Neural progenitor cell (in vitro differentiated cells): Measurements from ENCODE around the gene OTUD7B.

Source experiments
- CTCF ChIP-seq: fragments of 200-600 bp; sonication (generic); IDR thresholded peaks from 2 replicates; pipeline ENCODE4 v1.5.1; 2017; ENCODE audit warnings: antibody characterized with exemption, mild to moderate bottlenecking
- EZH2 ChIP-seq: fragments of 200-600 bp; sonication (generic); IDR thresholded peaks from 2 replicates; pipeline ENCODE4 v1.6.1; 2017; ENCODE audit warnings: antibody characterized with exemption, mild to moderate bottlenecking, moderate library complexity

GRCh38 chr1:149928401-149928724 lies 82.2 kb downstream of the OTUD7B start:
- TF ChIP-seq EZH2 = no peak
- no peak for TF ChIP-seq CTCF
